Activated B cell treated with CpG ODN at 0.5 μM for 24 hours (primary cell): ENCODE results near the gene SPACA1. TPM values are rescaled to one million over a fixed set of nuclear protein-coding genes. Genes with fewer than 3 reads are reported as not detected.

Experiments used
- ATAC-seq: fragments of 200-7000 bp; cut with Tn5 transposase; one replicate; pipeline ENCODE4 v1.10.0; 2021; ENCODE audit warnings: low read depth, mild to moderate bottlenecking, moderate library complexity
- CTCF ChIA-PET: fragments of 350-600 bp; sonication (Branson Sonifier 250); formaldehyde crosslinking; loops from one replicate; lab custom pipeline; 2021; ENCODE audit warnings: antibody characterized with exemption; lab: Charles Lee
- POLR2A ChIA-PET: fragments of 350-600 bp; sonication (Branson Sonifier 250); formaldehyde crosslinking; loops from one replicate; lab custom pipeline; 2021; ENCODE audit warnings: antibody characterized with exemption; lab: Charles Lee
- DNase-seq: peaks from one replicate; pipeline ENCODE4 v3.0.0; 2022
- H3K27ac Mint-ChIP-seq: one replicate; pipeline ENCODE4 v1.8.0; 2020; ENCODE audit warnings: mixed read lengths
- H3K27me3 Mint-ChIP-seq: one replicate; pipeline ENCODE4 v1.8.0; 2021; ENCODE audit warnings: mixed read lengths
- H3K36me3 Mint-ChIP-seq: one replicate; pipeline ENCODE4 v1.8.0; 2021; ENCODE audit warnings: low read depth, mixed read lengths
- H3K4me1 Mint-ChIP-seq: one replicate; pipeline ENCODE4 v1.8.0; 2021; ENCODE audit warnings: mixed read lengths
- H3K4me3 Mint-ChIP-seq: one replicate; pipeline ENCODE4 v1.8.0; 2020; ENCODE audit warnings: mild to moderate bottlenecking, mixed read lengths
- H3K9me3 Mint-ChIP-seq: one replicate; pipeline ENCODE4 v1.8.0; 2020; ENCODE audit warnings: mixed read lengths
- CTCF ChIP-seq: fragments of 200-600 bp; IDR thresholded peaks from one replicate; pipeline ENCODE4 v1.8.0; 2022; ENCODE audit warnings: antibody characterized with exemption, mild to moderate bottlenecking
- intact Hi-C: fragments of 100-400 bp; cut with micrococcal nuclease; formaldehyde crosslinking; loops from one replicate; pipeline ENCODE4 v1.15.1; 2024
- total RNA-seq: library from RNA; stranded (reverse); gene quantifications from 2 replicates; pipeline ENCODE4 v1.2.3, GENCODE V29; 2022

The SPACA1 gene
- total RNA-seq, 1 donor from 2014 or later = not detected

GRCh38 chr6:88077305-88077704 is 29.7 kb downstream of the SPACA1 start:
- intact Hi-C loops = no loop called here
- no peak overlapping the region for H3K4me3 Mint-ChIP-seq
- peaks cover 3% of the 10 kb centered on the region for H3K9me3 Mint-ChIP-seq
- H3K27ac Mint-ChIP-seq = no peak overlapping the region
- no peak for DNase-seq
- no peaks in the 10 kb centered on the region for H3K4me1 Mint-ChIP-seq
- H3K36me3 Mint-ChIP-seq = no peaks in the 10 kb centered on the region
- H3K27me3 Mint-ChIP-seq = no peaks in the 10 kb centered on the region
- no peak for ATAC-seq
- CTCF ChIA-PET = no interaction called here
- POLR2A ChIA-PET = interaction anchor here (0.6 kb wide), 1 partner anchor 118 kb away, joined by 3 read pairs; no protein-coding TSS in a partner anchor
- no peak for TF ChIP-seq CTCF

GRCh38 chr6:88086792-88087191 is 39.2 kb downstream of the SPACA1 start:
- intact Hi-C loops = no loop called here
- Mint-ChIP-seq H3K9me3 (peaks cover 20% of the 10 kb centered on the region), H3K4me1 (no peaks in the 10 kb centered on the region), H3K27ac (no peak overlapping the region), H3K27me3 (peaks cover 3% of the 10 kb centered on the region), H3K36me3 (peaks cover 6% of the 10 kb centered on the region), H3K4me3 (no peak overlapping the region)
- CTCF ChIA-PET = no interaction called here
- POLR2A ChIA-PET = no interaction called here
- no peak for ATAC-seq
- no peak for TF ChIP-seq CTCF
- no peak for DNase-seq

GRCh38 chr6:88089708-88090107 is 42.1 kb downstream of the SPACA1 start:
- no peak overlapping the region for H3K4me3 Mint-ChIP-seq
- ChIA-PET POLR2A (no interaction called here), CTCF (no interaction called here)
- no peak overlapping the region for H3K27ac Mint-ChIP-seq
- intact Hi-C loops = no loop called here
- no peaks in the 10 kb centered on the region for H3K9me3 Mint-ChIP-seq
- ATAC-seq (no peak), DNase-seq (no peak)
- no peaks in the 10 kb centered on the region for H3K4me1 Mint-ChIP-seq
- H3K36me3 Mint-ChIP-seq = no peaks in the 10 kb centered on the region
- no peak for TF ChIP-seq CTCF
- peaks cover 3% of the 10 kb centered on the region for H3K27me3 Mint-ChIP-seq

- Mint-ChIP-seq H3K27me3 (peaks cover 4% of the 10 kb centered on the region), H3K27ac (no peak overlapping the region), H3K4me3 (no peak overlapping the region), H3K4me1 (no peaks in the 10 kb centered on the region), H3K9me3 (no peaks in the 10 kb centered on the region), H3K36me3 (no peaks in the 10 kb centered on the region)
- CTCF ChIA-PET = interaction anchor here (1.5 kb wide), 1 partner anchor 273 kb away, joined by 3 read pairs; no protein-coding TSS in a partner anchor
- TF ChIP-seq CTCF = no peak
- intact Hi-C loops = no loop called here
- no peak for ATAC-seq
- no peak for DNase-seq
- POLR2A ChIA-PET = no interaction called here
Observed at GRCh38 chr6:88105741-88106340, 58.2 kb downstream of the SPACA1 start.

- Mint-ChIP-seq H3K4me1 (no peaks in the 10 kb centered on the region), H3K9me3 (no peaks in the 10 kb centered on the region), H3K27ac (no peak overlapping the region), H3K27me3 (peaks cover 6% of the 10 kb centered on the region), H3K36me3 (no peaks in the 10 kb centered on the region), H3K4me3 (no peak overlapping the region)
- no peak for DNase-seq
- intact Hi-C loops = no loop called here
- TF ChIP-seq CTCF = no peak
- ChIA-PET CTCF (no interaction called here), POLR2A (interaction anchor here (0.6 to 0.7 kb wide), 2 partner anchors 29 to 57 kb away, joined by 3 to 4 read pairs; no protein-coding TSS in a partner anchor)
- no peak for ATAC-seq
Observed at GRCh38 chr6:88107241-88107640, 59.6 kb downstream of the SPACA1 start.
